ENCODE data around the gene CALR.

- TF ChIP-seq CTCF (IDR thresholded peaks at IDR 0.05), result no peak
- no peak for TF ChIP-seq POLR2A (IDR thresholded peaks at IDR 0.05)
Observed at GRCh38 chr19:12913011-12913561, 25.3 kb upstream of the CALR start.
